Measurements from ENCODE around the gene CGB8. TPM values are rescaled to one million over a fixed set of nuclear protein-coding genes. Genes with fewer than 3 reads are reported as not detected.

Gene CGB8
- total RNA-seq, 2 donors from 2014 or later = not detected

- no peaks in the 10 kb centered on the region for H3K27me3 ChIP-seq (ENCODE audit: control insufficient read depth, insufficient read depth, low read length, poor library complexity, severe bottlenecking)
- peaks cover 4% of the 10 kb centered on the region for H3K9me3 Mint-ChIP-seq
- H3K4me1 ChIP-seq (ENCODE audit: control insufficient read depth, insufficient read depth, low read length) = no peaks in the 10 kb centered on the region
- H3K27me3 Mint-ChIP-seq (ENCODE audit: insufficient read depth) = peaks cover 16% of the 10 kb centered on the region
- H3K27ac ChIP-seq (ENCODE audit: low read depth, low read length) = peak overlapping the region; percentile 91
- peak overlapping the region; percentile 95 for H3K4me3 Mint-ChIP-seq
- H3K9ac ChIP-seq (ENCODE audit: extremely low read depth, low read length, poor library complexity, severe bottlenecking) = peak overlapping the region; percentile 90
- H3K4me1 Mint-ChIP-seq = peaks cover 10% of the 10 kb centered on the region
- peaks cover 40% of the 10 kb centered on the region for H3K36me3 ChIP-seq (ENCODE audit: control insufficient read depth, insufficient read depth, low read length)
- H3K4me3 ChIP-seq (ENCODE audit: low read length) = peak overlapping the region; percentile 97
- WGBS, 2 experiments (ENCODE audit: insufficient coverage in 1 of 2, insufficient read length in 1 of 2) = 3 to 5% methylated on average over 14 of the region's 14 CpGs
- H3K36me3 Mint-ChIP-seq (ENCODE audit: low read depth) = peaks cover 38% of the 10 kb centered on the region
- no peak for TF ChIP-seq CTCF (conservative IDR thresholded peaks at IDR 0.05)
- H3K27ac Mint-ChIP-seq = peak overlapping the region; percentile 95
- no peak for DNase-seq
- no peaks in the 10 kb centered on the region for H3K9me3 ChIP-seq (ENCODE audit: control insufficient read depth, low read length)
Measured at GRCh38 chr19:49085868-49086232, 36.9 kb upstream of the CGB8 start.

GRCh38 chr19:49085020-49085867 is 36.3 kb upstream of the CGB8 start, which contains the start of gene SNRNP70:
Gene SNRNP70, plus strand, starts transcription at chr19:49085451. Its CDS starts 964 bp downstream, at chr19:49086415.
- Mint-ChIP-seq H3K27me3 (ENCODE audit: insufficient read depth) (peaks cover 21% of the 10 kb centered on the region), H3K4me1 (peaks cover 10% of the 10 kb centered on the region), H3K9me3 (peaks cover 4% of the 10 kb centered on the region), H3K36me3 (ENCODE audit: low read depth) (peaks cover 32% of the 10 kb centered on the region), H3K4me3 (peak within 1 kb of the TSS; percentile 95), H3K27ac (peak within 1 kb of the TSS; percentile 95)
- Histone ChIP-seq H3K27ac (ENCODE audit: low read depth, low read length) (peak within 1 kb of the TSS; percentile 91), H3K4me1 (ENCODE audit: control insufficient read depth, insufficient read depth, low read length) (no peaks in the 10 kb centered on the region), H3K9me3 (ENCODE audit: control insufficient read depth, low read length) (no peaks in the 10 kb centered on the region), H3K36me3 (ENCODE audit: control insufficient read depth, insufficient read depth, low read length) (peaks cover 34% of the 10 kb centered on the region), H3K4me3 (ENCODE audit: low read length) (peak within 1 kb of the TSS; percentile 97), H3K27me3 (ENCODE audit: control insufficient read depth, insufficient read depth, low read length, poor library complexity, severe bottlenecking) (peaks cover 4% of the 10 kb centered on the region), H3K9ac (ENCODE audit: extremely low read depth, low read length, poor library complexity, severe bottlenecking) (peak within 1 kb of the TSS; percentile 90)
- TF ChIP-seq CTCF (conservative IDR thresholded peaks at IDR 0.05) = no peak
- peak; percentile 100 for DNase-seq
- WGBS, 2 experiments (ENCODE audit: insufficient coverage in 1 of 2, insufficient read length in 1 of 2) = 0% methylated on average over 46 to 89 of the region's 89 CpGs

GRCh38 chr19:49084206-49085019 is 35.5 kb upstream of the CGB8 start:
- 83 to 88% methylated on average over 19 to 26 of the region's 26 CpGs for WGBS, 2 experiments (ENCODE audit: insufficient coverage in 1 of 2, insufficient read length in 1 of 2)
- DNase-seq = no peak
- Histone ChIP-seq H3K4me1 (ENCODE audit: control insufficient read depth, insufficient read depth, low read length) (no peaks in the 10 kb centered on the region), H3K9me3 (ENCODE audit: control insufficient read depth, low read length) (no peaks in the 10 kb centered on the region), H3K27me3 (ENCODE audit: control insufficient read depth, insufficient read depth, low read length, poor library complexity, severe bottlenecking) (peaks cover 12% of the 10 kb centered on the region), H3K9ac (ENCODE audit: extremely low read depth, low read length, poor library complexity, severe bottlenecking) (peak overlapping the region; percentile 90), H3K4me3 (ENCODE audit: low read length) (peak overlapping the region; percentile 97), H3K36me3 (ENCODE audit: control insufficient read depth, insufficient read depth, low read length) (peaks cover 28% of the 10 kb centered on the region), H3K27ac (ENCODE audit: low read depth, low read length) (peak overlapping the region; percentile 51)
- peaks cover 27% of the 10 kb centered on the region for H3K36me3 Mint-ChIP-seq (ENCODE audit: low read depth)
- peaks cover 29% of the 10 kb centered on the region for H3K27me3 Mint-ChIP-seq (ENCODE audit: insufficient read depth)
- H3K4me1 Mint-ChIP-seq = peaks cover 10% of the 10 kb centered on the region
- peaks cover 4% of the 10 kb centered on the region for H3K9me3 Mint-ChIP-seq
- no peak for TF ChIP-seq CTCF (conservative IDR thresholded peaks at IDR 0.05)
- peak overlapping the region; percentile 95 for H3K27ac Mint-ChIP-seq
- peak overlapping the region; percentile 95 for H3K4me3 Mint-ChIP-seq
